ENCODE results near the gene GATA5. TPM values are rescaled to one million over a fixed set of nuclear protein-coding genes. Genes with fewer than 3 reads are reported as not detected.

The GATA5 gene
- total RNA-seq, 1 donor from 2014 or later: not detected

GRCh38 chr20:62473717-62474603 lies 1.8 kb downstream of the GATA5 start:
- no peak for DNase-seq (ENCODE audit: low read depth in 2 of 2)

- DNase-seq (ENCODE audit: low read depth in 2 of 2): no peak
These were observed 2.7 kb downstream of the GATA5 start for GRCh38 chr20:62472941-62473585.

- DNase-seq (ENCODE audit: low read depth in 2 of 2): no peak
These were observed 3.5 kb downstream of the GATA5 start for GRCh38 chr20:62472138-62472940.

GRCh38 chr20:62470459-62470858 lies 5.3 kb downstream of the GATA5 start:
- no peak for DNase-seq (ENCODE audit: low read depth in 2 of 2)

- no peak for DNase-seq (ENCODE audit: low read depth in 2 of 2)
These were observed 5.8 kb downstream of the GATA5 start for GRCh38 chr20:62470001-62470400.

GRCh38 chr20:62469352-62469751 lies 6.4 kb downstream of the GATA5 start:
- no peak for DNase-seq (ENCODE audit: low read depth in 2 of 2)

GRCh38 chr20:62466806-62467537 lies 8.8 kb downstream of the GATA5 start:
- DNase-seq (ENCODE audit: low read depth in 2 of 2): no peak

GRCh38 chr20:62466072-62466760 lies 9.6 kb downstream of the GATA5 start:
- DNase-seq (ENCODE audit: low read depth in 2 of 2): no peak

- DNase-seq (ENCODE audit: low read depth in 2 of 2): no peak
These were observed 10.8 kb downstream of the GATA5 start for GRCh38 chr20:62464990-62465389.

GRCh38 chr20:62464425-62464770 lies 11.4 kb downstream of the GATA5 start:
- no peak for DNase-seq (ENCODE audit: low read depth in 2 of 2)

GRCh38 chr20:62463651-62464424 lies 12.0 kb downstream of the GATA5 start:
- DNase-seq (ENCODE audit: low read depth in 2 of 2): no peak

GRCh38 chr20:62462976-62463592 lies 12.7 kb downstream of the GATA5 start:
- DNase-seq (ENCODE audit: low read depth in 2 of 2): no peak

GRCh38 chr20:62461834-62462233 lies 14.0 kb downstream of the GATA5 start:
- DNase-seq (ENCODE audit: low read depth in 2 of 2): no peak

- no peak for DNase-seq (ENCODE audit: low read depth in 2 of 2)
These were observed 14.6 kb downstream of the GATA5 start for GRCh38 chr20:62461157-62461556.

- DNase-seq (ENCODE audit: low read depth in 2 of 2): no peak
These were observed 15.1 kb downstream of the GATA5 start for GRCh38 chr20:62460678-62461077.

- DNase-seq (ENCODE audit: low read depth in 2 of 2): no peak
These were observed 16.3 kb downstream of the GATA5 start for GRCh38 chr20:62459488-62459887.

- no peak for DNase-seq (ENCODE audit: low read depth in 2 of 2)
These were observed 17.2 kb downstream of the GATA5 start for GRCh38 chr20:62458275-62459251.

GRCh38 chr20:62457831-62458230 lies 18.0 kb downstream of the GATA5 start:
- no peak for DNase-seq (ENCODE audit: low read depth in 2 of 2)

Measured in dermis microvascular lymphatic vessel endothelial cell (primary cell).